ENCODE data around the gene RAB27A.

RAB27A gene

GRCh38 chr15:55222588-55222987, 67.0 kb downstream of the RAB27A start:
- DNase-seq (ENCODE audit: low read depth in 2 of 2) = no peak

GRCh38 chr15:55221090-55222011, 68.3 kb downstream of the RAB27A start:
- DNase-seq (ENCODE audit: low read depth in 2 of 2) = no peak

GRCh38 chr15:55220606-55221005, 69.0 kb downstream of the RAB27A start:
- no peak for DNase-seq (ENCODE audit: low read depth in 2 of 2)

GRCh38 chr15:55218056-55218455, 71.6 kb downstream of the RAB27A start:
- DNase-seq (ENCODE audit: low read depth in 2 of 2) = no peak

GRCh38 chr15:55204464-55204863, 85.1 kb downstream of the RAB27A start:
- DNase-seq (ENCODE audit: low read depth in 2 of 2) = no peak

- no peak for DNase-seq (ENCODE audit: low read depth in 2 of 2)
These were observed 87.4 kb downstream of the RAB27A start for GRCh38 chr15:55202206-55202605.

GRCh38 chr15:55198706-55199105, 90.9 kb downstream of the RAB27A start:
- DNase-seq (ENCODE audit: low read depth in 2 of 2) = no peak

GRCh38 chr15:55197719-55198118, 91.9 kb downstream of the RAB27A start:
- DNase-seq (ENCODE audit: low read depth in 2 of 2) = no peak

- DNase-seq (ENCODE audit: low read depth in 2 of 2) = no peak
These were observed 92.3 kb downstream of the RAB27A start for GRCh38 chr15:55197362-55197705.

GRCh38 chr15:55196458-55197361, 92.9 kb downstream of the RAB27A start, which contains the start of gene RSL24D1:
TSS of gene RSL24D1 (minus strand) at chr15:55196941. CDS start at chr15:55196890, 51 bp downstream.
- DNase-seq (ENCODE audit: low read depth in 2 of 2) = peak; percentile 94 to 98

- DNase-seq (ENCODE audit: low read depth in 2 of 2) = no peak
These were observed 93.6 kb downstream of the RAB27A start for GRCh38 chr15:55195996-55196395.

GRCh38 chr15:55194256-55194655, 95.4 kb downstream of the RAB27A start:
- no peak for DNase-seq (ENCODE audit: low read depth in 2 of 2)

- no peak for DNase-seq (ENCODE audit: low read depth in 2 of 2)
These were observed 103.3 kb downstream of the RAB27A start for GRCh38 chr15:55186331-55186730.

- DNase-seq (ENCODE audit: low read depth in 2 of 2) = no peak
These were observed 105.9 kb downstream of the RAB27A start for GRCh38 chr15:55183679-55184078.

GRCh38 chr15:55179141-55179540, 110.5 kb downstream of the RAB27A start:
- DNase-seq (ENCODE audit: low read depth in 2 of 2) = no peak

- DNase-seq (ENCODE audit: low read depth in 2 of 2) = no peak
These were observed 119.3 kb downstream of the RAB27A start for GRCh38 chr15:55170361-55170760.

GRCh38 chr15:55168350-55168974, 121.2 kb downstream of the RAB27A start:
- peak in 1 of 2 donors; percentile 13 for DNase-seq (ENCODE audit: low read depth in 2 of 2)

GRCh38 chr15:55164284-55164683, 125.3 kb downstream of the RAB27A start:
- no peak for DNase-seq (ENCODE audit: low read depth in 2 of 2)
